DOHH2 (cell line): ENCODE data around the gene AFMID.

Source experiments
- H3F3A ChIP-seq: fragments of 200-600 bp; sonication (generic), shearing (Covaris generic); 2 replicates; pipeline ENCODE4 v1.6.0; 2016; ENCODE audit warnings: antibody characterized with exemption, mild to moderate bottlenecking; ENCODE audit not compliant: control insufficient read depth, insufficient read depth
- H3K27ac ChIP-seq: fragments of 200-600 bp; sonication (generic); 2 replicates; pipeline ENCODE4 v1.5.1; 2014; ENCODE audit warnings: low read depth, mild to moderate bottlenecking, low read length, moderate library complexity
- H3K27me3 ChIP-seq: fragments of 200-600 bp; sonication (generic); 2 replicates; pipeline ENCODE4 v1.6.1; 2014; ENCODE audit warnings: mild to moderate bottlenecking, low read length, mixed read lengths; ENCODE audit not compliant: control insufficient read depth
- H3K36me3 ChIP-seq: fragments of 200-600 bp; sonication (generic); 2 replicates; pipeline ENCODE4 v1.6.1; 2014; ENCODE audit warnings: mild to moderate bottlenecking, low read length, moderate library complexity, mixed read lengths; ENCODE audit not compliant: control insufficient read depth
- H3K4me1 ChIP-seq: fragments of 200-600 bp; sonication (generic); 2 replicates; pipeline ENCODE4 v1.6.1; 2014; ENCODE audit warnings: mild to moderate bottlenecking, low read length, mixed read lengths; ENCODE audit not compliant: control insufficient read depth
- H3K4me2 ChIP-seq: fragments of 200-600 bp; sonication (generic); 2 replicates; pipeline ENCODE4 v1.6.0; 2014; ENCODE audit warnings: mild to moderate bottlenecking, low read length, moderate library complexity
- H3K4me3 ChIP-seq: fragments of 200-600 bp; sonication (generic); 2 replicates; pipeline ENCODE4 v1.5.1; 2014; ENCODE audit warnings: mild to moderate bottlenecking, low read length, mixed read lengths
- H3K79me2 ChIP-seq: fragments of 200-600 bp; sonication (generic); 2 replicates; pipeline ENCODE4 v1.6.1; 2014; ENCODE audit warnings: mild to moderate bottlenecking, low read length, mixed read lengths; ENCODE audit not compliant: control insufficient read depth
- H3K9me2 ChIP-seq: fragments of 200-600 bp; sonication (generic); replicated peaks from 2 replicates; pipeline ENCODE4 v1.6.1; 2014; ENCODE audit warnings: mild to moderate bottlenecking, low read length, mixed read lengths; ENCODE audit not compliant: control insufficient read depth
- H3K9me3 ChIP-seq: fragments of 200-600 bp; sonication (generic); 2 replicates; pipeline ENCODE4 v1.6.1; 2014; ENCODE audit warnings: antibody characterized with exemption, low read length, mixed read lengths; ENCODE audit not compliant: control insufficient read depth, insufficient read depth
- H4K20me1 ChIP-seq: fragments of 200-600 bp; sonication (generic); 2 replicates; pipeline ENCODE4 v1.6.0; 2014; ENCODE audit warnings: low read depth, mild to moderate bottlenecking, antibody characterized with exemption, low read length, moderate library complexity; ENCODE audit not compliant: control insufficient read depth, insufficient read depth
- EZH2phosphoT487 ChIP-seq: fragments of 200-600 bp; sonication (generic); IDR thresholded peaks from 2 replicates; pipeline ENCODE4 v1.6.1; 2017; ENCODE audit warnings: borderline replicate concordance, mild to moderate bottlenecking, antibody characterized with exemption, low read length, moderate library complexity, mixed read lengths
- TF ChIP-seq, protein P1 (sequence below): fragments of 200-600 bp; sonication (generic); IDR thresholded peaks from one replicate; pipeline ENCODE4 v1.5.1; 2014; ENCODE audit warnings: antibody characterized with exemption, mild to moderate bottlenecking, low read depth, low read length; ENCODE audit not compliant: poor library complexity, severe bottlenecking

Gene AFMID

DNA sequence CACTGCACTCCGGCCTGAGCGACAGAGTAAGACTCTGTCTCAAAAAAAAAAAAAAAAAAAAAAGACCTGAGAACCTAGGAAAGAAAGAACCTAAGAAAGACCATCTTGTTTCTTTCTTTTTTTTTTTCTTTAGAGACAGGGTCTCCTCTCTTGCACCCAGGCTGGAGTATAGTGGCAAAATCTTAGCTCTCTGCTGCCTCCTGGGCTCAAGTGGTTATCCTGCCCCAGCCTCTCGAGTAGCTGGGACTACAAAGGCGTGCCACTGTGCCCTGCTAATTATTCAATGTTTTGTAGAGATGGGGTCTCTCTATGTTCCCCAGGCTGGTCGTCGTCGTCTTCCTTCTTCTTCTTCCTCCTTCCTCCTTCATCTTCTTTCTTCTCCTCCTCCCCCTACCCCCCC is 19.1 kb downstream of the AFMID start:
- TF ChIP-seq EZH2phosphoT487: no peak
- TF ChIP-seq, protein P1, sequence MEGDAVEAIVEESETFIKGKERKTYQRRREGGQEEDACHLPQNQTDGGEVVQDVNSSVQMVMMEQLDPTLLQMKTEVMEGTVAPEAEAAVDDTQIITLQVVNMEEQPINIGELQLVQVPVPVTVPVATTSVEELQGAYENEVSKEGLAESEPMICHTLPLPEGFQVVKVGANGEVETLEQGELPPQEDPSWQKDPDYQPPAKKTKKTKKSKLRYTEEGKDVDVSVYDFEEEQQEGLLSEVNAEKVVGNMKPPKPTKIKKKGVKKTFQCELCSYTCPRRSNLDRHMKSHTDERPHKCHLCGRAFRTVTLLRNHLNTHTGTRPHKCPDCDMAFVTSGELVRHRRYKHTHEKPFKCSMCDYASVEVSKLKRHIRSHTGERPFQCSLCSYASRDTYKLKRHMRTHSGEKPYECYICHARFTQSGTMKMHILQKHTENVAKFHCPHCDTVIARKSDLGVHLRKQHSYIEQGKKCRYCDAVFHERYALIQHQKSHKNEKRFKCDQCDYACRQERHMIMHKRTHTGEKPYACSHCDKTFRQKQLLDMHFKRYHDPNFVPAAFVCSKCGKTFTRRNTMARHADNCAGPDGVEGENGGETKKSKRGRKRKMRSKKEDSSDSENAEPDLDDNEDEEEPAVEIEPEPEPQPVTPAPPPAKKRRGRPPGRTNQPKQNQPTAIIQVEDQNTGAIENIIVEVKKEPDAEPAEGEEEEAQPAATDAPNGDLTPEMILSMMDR: no peak
- H3K4me1 ChIP-seq: no peaks in the 10 kb centered on the region
- no peak overlapping the region for H3K4me2 ChIP-seq
- H3K4me3 ChIP-seq: no peak overlapping the region
- no peaks in the 10 kb centered on the region for H3K9me2 ChIP-seq
- peaks cover 17% of the 10 kb centered on the region for H3F3A ChIP-seq
- H3K36me3 ChIP-seq: peaks cover 46% of the 10 kb centered on the region
- H3K27me3 ChIP-seq: no peaks in the 10 kb centered on the region
- no peak overlapping the region for H3K27ac ChIP-seq
- no peaks in the 10 kb centered on the region for H3K79me2 ChIP-seq
- no peaks in the 10 kb centered on the region for H3K9me3 ChIP-seq
- H4K20me1 ChIP-seq: no peaks in the 10 kb centered on the region

- no peak overlapping the region for H3K4me2 ChIP-seq
- no peak overlapping the region for H3K4me3 ChIP-seq
- H3K9me2 ChIP-seq: no peaks in the 10 kb centered on the region
- H3K9me3 ChIP-seq: no peaks in the 10 kb centered on the region
- H4K20me1 ChIP-seq: no peaks in the 10 kb centered on the region
- no peaks in the 10 kb centered on the region for H3K4me1 ChIP-seq
- no peak overlapping the region for H3K27ac ChIP-seq
- H3K79me2 ChIP-seq: no peaks in the 10 kb centered on the region
- no peaks in the 10 kb centered on the region for H3K27me3 ChIP-seq
- TF ChIP-seq, protein P1: no peak
- no peak for TF ChIP-seq EZH2phosphoT487
- peaks cover 17% of the 10 kb centered on the region for H3F3A ChIP-seq
- peaks cover 36% of the 10 kb centered on the region for H3K36me3 ChIP-seq
These were observed 21.3 kb downstream of the AFMID start for GRCh38 chr17:78208486-78208885.

GRCh38 chr17:78210111-78210510 is 22.9 kb downstream of the AFMID start:
- TF ChIP-seq EZH2phosphoT487: no peak
- TF ChIP-seq, protein P1: no peak
- peaks cover 31% of the 10 kb centered on the region for H3K36me3 ChIP-seq
- no peaks in the 10 kb centered on the region for H3K27me3 ChIP-seq
- no peaks in the 10 kb centered on the region for H3K9me2 ChIP-seq
- no peaks in the 10 kb centered on the region for H4K20me1 ChIP-seq
- H3K27ac ChIP-seq: no peak overlapping the region
- no peaks in the 10 kb centered on the region for H3K9me3 ChIP-seq
- H3K4me1 ChIP-seq: peaks cover 4% of the 10 kb centered on the region
- peaks cover 11% of the 10 kb centered on the region for H3K79me2 ChIP-seq
- H3K4me3 ChIP-seq: no peak overlapping the region
- H3F3A ChIP-seq: peaks cover 17% of the 10 kb centered on the region
- no peak overlapping the region for H3K4me2 ChIP-seq

- Histone ChIP-seq H3F3A (peaks cover 15% of the 10 kb centered on the region), H3K27ac (no peak overlapping the region), H3K4me3 (no peak overlapping the region), H3K9me2 (no peaks in the 10 kb centered on the region), H4K20me1 (no peaks in the 10 kb centered on the region), H3K36me3 (peaks cover 31% of the 10 kb centered on the region), H3K4me2 (no peak overlapping the region), H3K79me2 (peaks cover 20% of the 10 kb centered on the region), H3K27me3 (no peaks in the 10 kb centered on the region), H3K9me3 (no peaks in the 10 kb centered on the region), H3K4me1 (peaks cover 13% of the 10 kb centered on the region)
- TF ChIP-seq, protein P1: no peak
- no peak for TF ChIP-seq EZH2phosphoT487
These were observed 23.9 kb downstream of the AFMID start for GRCh38 chr17:78211032-78211431.
